ENCODE data around the gene MYO9B. TPM values are rescaled to one million over a fixed set of nuclear protein-coding genes. Genes with fewer than 3 reads are reported as not detected.

The MYO9B gene
- total RNA-seq, 1 donor from 2014 or later, result 123 TPM

GRCh38 chr19:17246681-17247425 lies 171.3 kb downstream of the MYO9B start:
- no peaks in the 10 kb centered on the region for H3K27me3 ChIP-seq (ENCODE audit: insufficient read depth, low read length)
- peak overlapping the region; percentile 91 for H3K4me2 ChIP-seq (ENCODE audit: low read length)
- no peaks in the 10 kb centered on the region for H3K36me3 ChIP-seq (ENCODE audit: insufficient read depth, low read length)
- no peak for TF ChIP-seq EZH2 (IDR thresholded peaks at IDR 0.05; ENCODE audit: insufficient read depth, low read length)
- TF ChIP-seq CTCF (IDR thresholded peaks at IDR 0.05; ENCODE audit: insufficient read depth, low read depth, low read length), result no peak
- H3K79me2 ChIP-seq (ENCODE audit: insufficient read depth, low read length), result peaks cover 32% of the 10 kb centered on the region
- peaks cover 24% of the 10 kb centered on the region for H3K4me1 Mint-ChIP-seq (ENCODE audit: low read depth, unreplicated experiment)
- H3K4me1 ChIP-seq (ENCODE audit: insufficient read depth, low read length), result peaks cover 19% of the 10 kb centered on the region
- H3K4me3 Mint-ChIP-seq (ENCODE audit: unreplicated experiment), result peak overlapping the region; percentile 82
- peak overlapping the region; percentile 54 for H3K4me3 ChIP-seq (ENCODE audit: insufficient read depth, low read depth, low read length)
- no peaks in the 10 kb centered on the region for H3K27me3 Mint-ChIP-seq (ENCODE audit: low read depth, unreplicated experiment)
- peak overlapping the region; percentile 72 for H3K9ac ChIP-seq (ENCODE audit: low read length)
- no peak for FAIRE-seq
- H2AFZ ChIP-seq (ENCODE audit: low read depth, low read length), result peak overlapping the region; percentile 73
- H3K36me3 Mint-ChIP-seq (ENCODE audit: low read depth, unreplicated experiment), result peaks cover 2% of the 10 kb centered on the region
- H3K27ac ChIP-seq (ENCODE audit: low read depth, low read length), result no peak overlapping the region
- peak overlapping the region; percentile 77 for H3K27ac Mint-ChIP-seq (ENCODE audit: unreplicated experiment)
- DNase-seq (ENCODE audit: low read depth), result no peak
- H4K20me1 ChIP-seq (ENCODE audit: insufficient read depth, low read length), result peaks cover 15% of the 10 kb centered on the region
- no peaks in the 10 kb centered on the region for H3K9me3 ChIP-seq (ENCODE audit: insufficient read depth, low read depth, low read length)
- no peaks in the 10 kb centered on the region for H3K9me3 Mint-ChIP-seq (ENCODE audit: unreplicated experiment)

- DNase-seq (ENCODE audit: low read depth) (no peak), FAIRE-seq (no peak)
- Mint-ChIP-seq H3K4me3 (ENCODE audit: unreplicated experiment) (no peak overlapping the region), H3K36me3 (ENCODE audit: low read depth, unreplicated experiment) (no peaks in the 10 kb centered on the region), H3K4me1 (ENCODE audit: low read depth, unreplicated experiment) (peaks cover 18% of the 10 kb centered on the region), H3K27me3 (ENCODE audit: low read depth, unreplicated experiment) (no peaks in the 10 kb centered on the region), H3K27ac (ENCODE audit: unreplicated experiment) (peak overlapping the region; percentile 62), H3K9me3 (ENCODE audit: unreplicated experiment) (no peaks in the 10 kb centered on the region)
- Histone ChIP-seq H3K79me2 (ENCODE audit: insufficient read depth, low read length) (peaks cover 21% of the 10 kb centered on the region), H3K27ac (ENCODE audit: low read depth, low read length) (no peak overlapping the region), H3K9me3 (ENCODE audit: insufficient read depth, low read depth, low read length) (no peaks in the 10 kb centered on the region), H3K27me3 (ENCODE audit: insufficient read depth, low read length) (no peaks in the 10 kb centered on the region), H2AFZ (ENCODE audit: low read depth, low read length) (no peak overlapping the region), H3K4me1 (ENCODE audit: insufficient read depth, low read length) (peaks cover 19% of the 10 kb centered on the region), H3K9ac (ENCODE audit: low read length) (no peak overlapping the region), H3K4me3 (ENCODE audit: insufficient read depth, low read depth, low read length) (no peak overlapping the region), H4K20me1 (ENCODE audit: insufficient read depth, low read length) (peaks cover 4% of the 10 kb centered on the region), H3K4me2 (ENCODE audit: low read length) (no peak overlapping the region), H3K36me3 (ENCODE audit: insufficient read depth, low read length) (no peaks in the 10 kb centered on the region)
- TF ChIP-seq CTCF (IDR thresholded peaks at IDR 0.05; ENCODE audit: insufficient read depth, low read depth, low read length), result no peak
- TF ChIP-seq EZH2 (IDR thresholded peaks at IDR 0.05; ENCODE audit: insufficient read depth, low read length), result no peak
These were observed 172.6 kb downstream of the MYO9B start for GRCh38 chr19:17248011-17248776.
